Testis (tissue), 2 donors: ENCODE results near the gene RESP18.

Experiments
- POLR2A ChIP-seq: fragments of 450-650 bp; IDR thresholded peaks from one replicate; pipeline ENCODE4 v1.6.1; 2017; ENCODE audit warnings: antibody characterized with exemption, mild to moderate bottlenecking, moderate library complexity
- TF ChIP-seq, protein P1 (sequence below), 3 experiments: fragments of 450-650 bp in 2 of 3; fragments of 200-600 bp in 1 of 3; sonication (generic) in 1 of 3; IDR thresholded peaks; one replicate each; pipeline ENCODE4 v1.5.1; 2016 to 2019; ENCODE audit warnings: antibody characterized with exemption in 3 of 3, mild to moderate bottlenecking in 2 of 3, moderate library complexity in 1 of 3

DNA sequence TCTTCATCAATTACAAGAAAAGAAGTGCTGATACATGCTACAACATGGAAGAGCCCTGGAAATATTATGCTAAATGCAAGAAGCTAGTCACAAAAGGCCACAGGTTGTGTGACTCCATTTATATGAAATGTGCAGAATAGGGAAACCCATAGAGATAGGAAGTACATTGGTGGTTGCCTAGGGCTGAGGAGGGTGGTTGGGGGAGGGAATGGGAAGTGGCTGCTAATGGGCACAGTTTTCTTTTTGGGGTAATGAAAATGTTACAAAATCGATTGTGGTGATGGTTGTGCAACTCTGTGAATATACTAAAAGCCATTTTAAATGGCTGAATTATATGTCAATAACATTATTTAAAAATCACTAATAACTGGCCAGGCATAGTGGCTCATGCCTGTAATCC lies 24.3 kb upstream of the RESP18 start:
- TF ChIP-seq, protein P1, sequence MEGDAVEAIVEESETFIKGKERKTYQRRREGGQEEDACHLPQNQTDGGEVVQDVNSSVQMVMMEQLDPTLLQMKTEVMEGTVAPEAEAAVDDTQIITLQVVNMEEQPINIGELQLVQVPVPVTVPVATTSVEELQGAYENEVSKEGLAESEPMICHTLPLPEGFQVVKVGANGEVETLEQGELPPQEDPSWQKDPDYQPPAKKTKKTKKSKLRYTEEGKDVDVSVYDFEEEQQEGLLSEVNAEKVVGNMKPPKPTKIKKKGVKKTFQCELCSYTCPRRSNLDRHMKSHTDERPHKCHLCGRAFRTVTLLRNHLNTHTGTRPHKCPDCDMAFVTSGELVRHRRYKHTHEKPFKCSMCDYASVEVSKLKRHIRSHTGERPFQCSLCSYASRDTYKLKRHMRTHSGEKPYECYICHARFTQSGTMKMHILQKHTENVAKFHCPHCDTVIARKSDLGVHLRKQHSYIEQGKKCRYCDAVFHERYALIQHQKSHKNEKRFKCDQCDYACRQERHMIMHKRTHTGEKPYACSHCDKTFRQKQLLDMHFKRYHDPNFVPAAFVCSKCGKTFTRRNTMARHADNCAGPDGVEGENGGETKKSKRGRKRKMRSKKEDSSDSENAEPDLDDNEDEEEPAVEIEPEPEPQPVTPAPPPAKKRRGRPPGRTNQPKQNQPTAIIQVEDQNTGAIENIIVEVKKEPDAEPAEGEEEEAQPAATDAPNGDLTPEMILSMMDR (IDR thresholded peaks at IDR 0.05): no peak
- TF ChIP-seq POLR2A: no peak
